ENCODE results near the gene TSPEAR. TPM values are rescaled to one million over a fixed set of nuclear protein-coding genes. Genes with fewer than 3 reads are reported as not detected.

The TSPEAR gene
- total and polyA plus RNA-seq, 2 of the 13 experiments (the other 11 are each of a cell fraction or from before 2014, with no cell fraction given), result 0.07 to 0.32 TPM

DNA sequence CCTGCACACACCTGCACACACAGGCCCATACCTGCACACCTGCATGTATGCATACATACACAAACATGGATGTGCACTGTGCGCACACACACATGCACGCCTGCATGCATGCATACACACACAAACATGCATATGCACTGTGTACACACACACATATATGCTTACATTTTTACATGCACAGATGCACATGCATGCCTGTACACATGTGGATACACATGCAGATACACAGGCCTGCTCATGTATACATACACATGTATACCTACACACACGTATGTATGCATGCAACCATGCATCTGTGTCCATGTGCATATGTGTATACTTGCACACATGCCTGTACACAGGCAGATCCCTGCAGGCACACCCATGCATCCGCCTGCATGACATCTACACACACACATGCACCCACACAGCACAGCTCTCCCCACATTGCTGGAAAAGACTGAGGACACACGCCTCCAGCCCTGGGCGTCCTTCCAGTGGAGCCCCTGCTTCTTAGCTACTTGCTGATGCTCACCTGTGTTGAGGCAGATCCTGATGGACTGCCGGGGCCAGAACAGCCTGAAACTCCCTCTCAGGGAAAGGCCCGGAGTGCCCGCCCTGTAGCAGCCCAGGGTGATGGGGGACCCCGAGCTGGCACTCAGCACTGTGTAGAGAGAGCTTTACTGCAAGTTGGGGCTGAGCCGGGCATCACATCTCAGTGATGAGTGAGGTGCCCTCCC lies 200.0 kb downstream of the TSPEAR start (continued):
- TF ChIP-seq, protein P1, sequence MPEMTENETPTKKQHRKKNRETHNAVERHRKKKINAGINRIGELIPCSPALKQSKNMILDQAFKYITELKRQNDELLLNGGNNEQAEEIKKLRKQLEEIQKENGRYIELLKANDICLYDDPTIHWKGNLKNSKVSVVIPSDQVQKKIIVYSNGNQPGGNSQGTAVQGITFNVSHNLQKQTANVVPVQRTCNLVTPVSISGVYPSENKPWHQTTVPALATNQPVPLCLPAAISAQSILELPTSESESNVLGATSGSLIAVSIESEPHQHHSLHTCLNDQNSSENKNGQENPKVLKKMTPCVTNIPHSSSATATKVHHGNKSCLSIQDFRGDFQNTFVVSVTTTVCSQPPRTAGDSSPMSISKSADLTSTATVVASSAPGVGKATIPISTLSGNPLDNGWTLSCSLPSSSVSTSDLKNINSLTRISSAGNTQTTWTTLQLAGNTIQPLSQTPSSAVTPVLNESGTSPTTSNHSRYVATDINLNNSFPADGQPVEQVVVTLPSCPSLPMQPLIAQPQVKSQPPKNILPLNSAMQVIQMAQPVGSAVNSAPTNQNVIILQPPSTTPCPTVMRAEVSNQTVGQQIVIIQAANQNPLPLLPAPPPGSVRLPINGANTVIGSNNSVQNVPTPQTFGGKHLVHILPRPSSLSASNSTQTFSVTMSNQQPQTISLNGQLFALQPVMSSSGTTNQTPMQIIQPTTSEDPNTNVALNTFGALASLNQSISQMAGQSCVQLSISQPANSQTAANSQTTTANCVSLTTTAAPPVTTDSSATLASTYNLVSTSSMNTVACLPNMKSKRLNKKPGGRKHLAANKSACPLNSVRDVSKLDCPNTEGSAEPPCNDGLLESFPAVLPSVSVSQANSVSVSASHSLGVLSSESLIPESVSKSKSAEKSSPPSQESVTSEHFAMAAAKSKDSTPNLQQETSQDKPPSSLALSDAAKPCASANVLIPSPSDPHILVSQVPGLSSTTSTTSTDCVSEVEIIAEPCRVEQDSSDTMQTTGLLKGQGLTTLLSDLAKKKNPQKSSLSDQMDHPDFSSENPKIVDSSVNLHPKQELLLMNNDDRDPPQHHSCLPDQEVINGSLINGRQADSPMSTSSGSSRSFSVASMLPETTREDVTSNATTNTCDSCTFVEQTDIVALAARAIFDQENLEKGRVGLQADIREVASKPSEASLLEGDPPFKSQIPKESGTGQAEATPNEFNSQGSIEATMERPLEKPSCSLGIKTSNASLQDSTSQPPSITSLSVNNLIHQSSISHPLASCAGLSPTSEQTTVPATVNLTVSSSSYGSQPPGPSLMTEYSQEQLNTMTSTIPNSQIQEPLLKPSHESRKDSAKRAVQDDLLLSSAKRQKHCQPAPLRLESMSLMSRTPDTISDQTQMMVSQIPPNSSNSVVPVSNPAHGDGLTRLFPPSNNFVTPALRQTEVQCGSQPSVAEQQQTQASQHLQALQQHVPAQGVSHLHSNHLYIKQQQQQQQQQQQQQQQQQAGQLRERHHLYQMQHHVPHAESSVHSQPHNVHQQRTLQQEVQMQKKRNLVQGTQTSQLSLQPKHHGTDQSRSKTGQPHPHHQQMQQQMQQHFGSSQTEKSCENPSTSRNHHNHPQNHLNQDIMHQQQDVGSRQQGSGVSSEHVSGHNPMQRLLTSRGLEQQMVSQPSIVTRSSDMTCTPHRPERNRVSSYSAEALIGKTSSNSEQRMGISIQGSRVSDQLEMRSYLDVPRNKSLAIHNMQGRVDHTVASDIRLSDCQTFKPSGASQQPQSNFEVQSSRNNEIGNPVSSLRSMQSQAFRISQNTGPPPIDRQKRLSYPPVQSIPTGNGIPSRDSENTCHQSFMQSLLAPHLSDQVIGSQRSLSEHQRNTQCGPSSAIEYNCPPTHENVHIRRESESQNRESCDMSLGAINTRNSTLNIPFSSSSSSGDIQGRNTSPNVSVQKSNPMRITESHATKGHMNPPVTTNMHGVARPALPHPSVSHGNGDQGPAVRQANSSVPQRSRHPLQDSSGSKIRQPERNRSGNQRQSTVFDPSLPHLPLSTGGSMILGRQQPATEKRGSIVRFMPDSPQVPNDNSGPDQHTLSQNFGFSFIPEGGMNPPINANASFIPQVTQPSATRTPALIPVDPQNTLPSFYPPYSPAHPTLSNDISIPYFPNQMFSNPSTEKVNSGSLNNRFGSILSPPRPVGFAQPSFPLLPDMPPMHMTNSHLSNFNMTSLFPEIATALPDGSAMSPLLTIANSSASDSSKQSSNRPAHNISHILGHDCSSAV (CRISPR knock-in tag; IDR thresholded peaks at IDR 0.05; ENCODE audit: borderline replicate concordance), result no peak
- TF ChIP-seq HNRNPLL (IDR thresholded peaks at IDR 0.05; ENCODE audit: low read depth, low read length, poor library complexity, severe bottlenecking) (peak; percentile 28), STAT5B (CRISPR knock-in tag; IDR thresholded peaks at IDR 0.05) (no peak), ZNF776 (CRISPR knock-in tag; IDR thresholded peaks at IDR 0.05) (no peak), ZNF749 (CRISPR knock-in tag; IDR thresholded peaks at IDR 0.05; ENCODE audit: borderline replicate concordance) (no peak), PPARG (CRISPR knock-in tag; conservative IDR thresholded peaks at IDR 0.05) (no peak), KMT2A (CRISPR knock-in tag; IDR thresholded peaks at IDR 0.05) (no peak), FOXA1 (IDR thresholded peaks at IDR 0.05) (no peak), FOXA1 (CRISPR knock-in tag; IDR thresholded peaks at IDR 0.05) (peak; percentile 33; the same call in 1 of the 2 replicates), U2AF2 (IDR thresholded peaks at IDR 0.05; ENCODE audit: low read depth, low read length) (no peak), U2AF1 (optimal IDR thresholded peaks at IDR 0.05; ENCODE audit: low read depth, low read length) (peak; percentile 21), HIVEP1 (CRISPR knock-in tag; IDR thresholded peaks at IDR 0.05) (no peak)
- TF ChIP-seq, protein P2, sequence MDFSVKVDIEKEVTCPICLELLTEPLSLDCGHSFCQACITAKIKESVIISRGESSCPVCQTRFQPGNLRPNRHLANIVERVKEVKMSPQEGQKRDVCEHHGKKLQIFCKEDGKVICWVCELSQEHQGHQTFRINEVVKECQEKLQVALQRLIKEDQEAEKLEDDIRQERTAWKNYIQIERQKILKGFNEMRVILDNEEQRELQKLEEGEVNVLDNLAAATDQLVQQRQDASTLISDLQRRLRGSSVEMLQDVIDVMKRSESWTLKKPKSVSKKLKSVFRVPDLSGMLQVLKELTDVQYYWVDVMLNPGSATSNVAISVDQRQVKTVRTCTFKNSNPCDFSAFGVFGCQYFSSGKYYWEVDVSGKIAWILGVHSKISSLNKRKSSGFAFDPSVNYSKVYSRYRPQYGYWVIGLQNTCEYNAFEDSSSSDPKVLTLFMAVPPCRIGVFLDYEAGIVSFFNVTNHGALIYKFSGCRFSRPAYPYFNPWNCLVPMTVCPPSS (IDR thresholded peaks at IDR 0.05), result no peak
- TF ChIP-seq, protein P3, sequence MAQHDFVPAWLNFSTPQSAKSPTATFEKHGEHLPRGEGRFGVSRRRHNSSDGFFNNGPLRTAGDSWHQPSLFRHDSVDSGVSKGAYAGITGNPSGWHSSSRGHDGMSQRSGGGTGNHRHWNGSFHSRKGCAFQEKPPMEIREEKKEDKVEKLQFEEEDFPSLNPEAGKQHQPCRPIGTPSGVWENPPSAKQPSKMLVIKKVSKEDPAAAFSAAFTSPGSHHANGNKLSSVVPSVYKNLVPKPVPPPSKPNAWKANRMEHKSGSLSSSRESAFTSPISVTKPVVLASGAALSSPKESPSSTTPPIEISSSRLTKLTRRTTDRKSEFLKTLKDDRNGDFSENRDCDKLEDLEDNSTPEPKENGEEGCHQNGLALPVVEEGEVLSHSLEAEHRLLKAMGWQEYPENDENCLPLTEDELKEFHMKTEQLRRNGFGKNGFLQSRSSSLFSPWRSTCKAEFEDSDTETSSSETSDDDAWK (CRISPR knock-in tag; IDR thresholded peaks at IDR 0.05), result no peak
- TF ChIP-seq, protein P4, sequence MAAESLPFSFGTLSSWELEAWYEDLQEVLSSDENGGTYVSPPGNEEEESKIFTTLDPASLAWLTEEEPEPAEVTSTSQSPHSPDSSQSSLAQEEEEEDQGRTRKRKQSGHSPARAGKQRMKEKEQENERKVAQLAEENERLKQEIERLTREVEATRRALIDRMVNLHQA (CRISPR knock-in tag; IDR thresholded peaks at IDR 0.05), result no peak
- TF ChIP-seq, protein P5, sequence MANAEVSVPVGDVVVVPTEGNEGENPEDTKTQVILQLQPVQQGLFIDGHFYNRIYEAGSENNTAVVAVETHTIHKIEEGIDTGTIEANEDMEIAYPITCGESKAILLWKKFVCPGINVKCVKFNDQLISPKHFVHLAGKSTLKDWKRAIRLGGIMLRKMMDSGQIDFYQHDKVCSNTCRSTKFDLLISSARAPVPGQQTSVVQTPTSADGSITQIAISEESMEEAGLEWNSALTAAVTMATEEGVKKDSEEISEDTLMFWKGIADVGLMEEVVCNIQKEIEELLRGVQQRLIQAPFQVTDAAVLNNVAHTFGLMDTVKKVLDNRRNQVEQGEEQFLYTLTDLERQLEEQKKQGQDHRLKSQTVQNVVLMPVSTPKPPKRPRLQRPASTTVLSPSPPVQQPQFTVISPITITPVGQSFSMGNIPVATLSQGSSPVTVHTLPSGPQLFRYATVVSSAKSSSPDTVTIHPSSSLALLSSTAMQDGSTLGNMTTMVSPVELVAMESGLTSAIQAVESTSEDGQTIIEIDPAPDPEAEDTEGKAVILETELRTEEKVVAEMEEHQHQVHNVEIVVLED (CRISPR knock-in tag; IDR thresholded peaks at IDR 0.05; ENCODE audit: borderline replicate concordance), result no peak
